PFSK-1 (cell line): ENCODE measurements around the gene PRKX.

Experiments
- POLR2AphosphoS5 ChIP-seq: IDR thresholded peaks from 2 replicates; pipeline ENCODE4 v1.6.1; 2012; ENCODE audit warnings: low read depth, mild to moderate bottlenecking, control low read depth, low read length, moderate library complexity
- SIN3A ChIP-seq: IDR thresholded peaks from 2 replicates; pipeline ENCODE4 v1.6.1; 2012; ENCODE audit warnings: mild to moderate bottlenecking, low read length, moderate library complexity, borderline replicate concordance; ENCODE audit not compliant: insufficient read depth

DNA sequence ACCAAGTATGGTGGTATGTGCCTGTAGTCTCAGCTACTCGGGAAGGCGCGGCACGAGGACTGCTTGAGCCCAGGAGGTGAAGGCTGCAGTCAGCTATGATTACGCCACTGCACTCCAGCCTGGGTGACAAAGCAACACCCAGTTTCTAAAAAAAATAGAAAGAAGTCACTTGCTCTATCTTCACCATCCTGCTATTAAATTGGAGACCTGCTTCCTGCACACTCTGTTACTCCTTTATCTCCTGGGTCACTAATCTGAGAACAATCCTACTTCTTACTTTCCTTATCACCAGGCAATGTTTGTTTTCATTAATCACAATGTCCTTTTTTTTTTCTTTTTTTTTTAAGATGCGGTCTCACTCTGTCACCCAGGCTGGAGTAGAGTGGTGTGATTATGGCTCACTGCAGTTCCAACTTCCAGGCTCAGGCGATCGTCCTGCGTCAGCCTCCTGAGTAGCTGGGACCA, 16.2 kb downstream of the PRKX start:
- TF ChIP-seq POLR2AphosphoS5: no peak
- no peak for TF ChIP-seq SIN3A
